AG20443 (cell line): ENCODE measurements around the gene HTR3D.
"Not testable (repeated sequence)": the region's sequence is repeated elsewhere in the genome, so short reads cannot be mapped to it uniquely, and the experiment has no call there.

Experiments used
- DNase-seq: peaks from one replicate; pipeline ENCODE4 v3.0.0; 2012; ENCODE audit warnings: low spot score, mixed read lengths

The HTR3D gene

GRCh38 chr3:184068344-184068743 lies 36.8 kb downstream of the HTR3D start:
- no peak for DNase-seq

DNA sequence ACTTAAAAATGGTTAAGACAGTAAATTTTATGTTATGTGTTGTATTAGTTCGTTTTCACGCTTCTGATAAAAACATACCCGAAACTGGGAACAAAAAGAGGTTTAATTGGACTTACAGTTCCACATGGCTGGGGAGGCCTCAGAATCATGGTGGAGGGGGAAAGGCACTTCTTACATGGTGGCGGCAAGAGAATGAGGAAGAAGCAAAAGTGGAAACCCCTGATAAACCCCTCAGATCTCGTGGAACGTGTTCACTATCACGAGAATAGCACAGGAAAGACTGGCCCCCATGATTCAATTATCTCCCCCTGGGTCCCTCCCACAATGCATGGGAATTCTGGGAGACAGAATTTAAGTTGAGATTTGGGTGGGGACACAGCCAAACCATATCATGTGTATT lies 39.6 kb downstream of the HTR3D start:
- not testable (repeated sequence) for DNase-seq

DNA sequence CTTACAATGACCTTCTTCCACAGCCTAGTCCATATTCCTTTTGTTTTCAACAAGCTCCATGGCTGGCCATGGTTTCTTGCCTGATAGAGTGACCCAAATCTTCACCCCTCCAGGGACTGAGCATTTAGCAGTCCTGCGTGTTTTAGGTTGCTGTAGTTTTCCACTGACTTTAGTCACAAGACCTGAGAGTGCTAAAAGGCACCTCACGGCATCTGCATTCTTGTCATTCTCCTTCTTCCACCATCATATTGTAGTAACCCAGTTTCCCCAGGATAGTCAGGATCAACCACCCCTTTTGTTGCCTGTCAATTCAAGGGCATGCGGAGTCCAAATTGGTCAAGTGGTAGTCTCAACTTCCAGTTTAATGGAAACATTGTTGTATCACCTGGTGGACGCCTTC lies 42.1 kb downstream of the HTR3D start:
- DNase-seq = no peak

DNA sequence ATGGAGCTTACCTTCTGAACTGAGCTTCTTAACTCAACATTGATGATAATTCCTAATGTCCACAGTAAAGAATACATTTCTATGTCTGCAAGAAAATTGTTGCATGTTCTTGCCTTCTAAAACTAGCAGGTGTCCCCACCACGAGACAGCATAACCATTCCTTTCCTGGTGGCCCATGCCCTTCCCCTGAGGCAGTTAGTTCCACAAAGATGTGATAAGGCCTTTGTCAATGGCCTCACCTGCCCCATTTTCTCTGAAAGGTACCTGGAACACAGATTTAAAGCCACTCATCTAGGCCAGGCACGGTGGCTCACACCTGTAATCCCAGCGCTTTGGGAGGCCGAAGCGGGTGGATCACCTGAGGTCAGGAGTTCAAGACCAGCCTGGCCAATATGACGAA lies 44.4 kb downstream of the HTR3D start:
- no peak for DNase-seq

DNA sequence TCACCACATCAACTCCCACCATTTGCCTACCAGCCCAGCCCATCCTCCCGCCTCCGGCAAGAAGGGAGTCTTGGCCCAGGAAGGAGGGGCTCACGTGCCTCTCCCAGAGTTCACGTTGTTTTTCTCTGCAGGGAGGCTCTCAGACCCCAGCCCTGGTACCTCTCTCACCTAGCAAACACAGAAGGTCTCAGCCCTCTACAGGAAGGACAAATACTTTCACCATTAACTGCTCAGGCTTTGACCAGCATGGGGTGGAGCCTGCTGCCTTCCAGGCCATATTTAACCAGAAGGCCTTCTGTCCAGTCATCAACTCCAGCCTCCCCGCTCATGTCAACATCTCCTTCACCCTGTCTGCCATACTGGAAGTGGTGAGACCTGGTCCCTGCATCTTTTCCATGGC lies 46.3 kb downstream of the HTR3D start:
- DNase-seq = no peak

- DNase-seq = peak; percentile 40
These were observed 47.3 kb downstream of the HTR3D start for GRCh38 chr3:184078851-184079250.

- no peak for DNase-seq
These were observed 49.7 kb downstream of the HTR3D start for GRCh38 chr3:184081116-184081830.

GRCh38 chr3:184082034-184082433 lies 50.5 kb downstream of the HTR3D start:
- DNase-seq = no peak

DNA sequence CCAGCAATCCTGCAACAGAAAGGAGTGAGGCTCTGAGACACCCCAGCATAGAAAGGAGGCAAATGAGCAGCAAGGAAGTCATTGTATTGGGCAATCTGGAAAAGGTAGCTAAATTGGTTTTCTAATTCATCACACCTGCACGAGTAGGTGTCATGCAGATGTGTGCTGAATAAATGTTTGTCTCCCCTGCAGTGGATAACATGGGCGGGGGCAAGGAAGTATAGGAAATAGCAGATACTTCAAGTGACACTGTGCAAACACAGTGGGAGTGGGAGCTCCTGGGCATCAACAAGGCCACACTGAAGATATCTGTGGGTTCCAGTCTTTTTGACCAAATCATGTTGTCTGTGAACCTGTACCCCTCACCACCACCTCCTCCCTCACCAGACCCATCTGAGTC lies 50.9 kb downstream of the HTR3D start:
- no peak for DNase-seq

DNA sequence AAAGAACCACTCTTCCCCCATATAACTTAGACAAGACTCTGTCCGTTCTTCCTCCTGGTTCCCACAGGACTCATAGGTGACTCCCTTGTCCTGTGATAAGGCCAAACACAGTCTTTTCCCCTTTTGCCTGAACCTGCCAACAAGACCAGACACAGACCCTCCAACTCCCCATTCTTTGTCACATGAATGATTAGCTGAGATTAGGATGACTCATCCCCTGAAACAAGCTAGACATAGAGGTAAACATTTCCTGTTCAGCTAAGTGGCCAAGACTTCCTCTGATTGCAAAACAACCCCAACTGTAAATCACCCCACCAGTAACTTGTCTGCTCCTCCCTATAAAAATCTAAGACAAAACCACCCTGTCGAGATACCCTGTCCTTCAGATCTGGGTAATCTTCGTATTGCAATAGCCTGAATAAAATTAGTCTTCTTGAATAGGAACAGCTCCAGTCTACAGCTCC lies 53.9 kb downstream of the HTR3D start:
- DNase-seq = no peak
